Activated CD8-positive, alpha-beta memory T cell treated with anti-CD3 and anti-CD28 coated beads, Interleukin-2, amount 50 U/mL, for 48 hours (primary cell): ENCODE measurements around the gene HHAT.
"Not testable (repeated sequence)": the region's sequence is repeated elsewhere in the genome, so short reads cannot be mapped to it uniquely, and the experiment has no call there.

ENCODE experiments used
- DNase-seq: peaks from one replicate; pipeline ENCODE4 v3.0.0-alpha.2; 2020

The HHAT gene

DNA sequence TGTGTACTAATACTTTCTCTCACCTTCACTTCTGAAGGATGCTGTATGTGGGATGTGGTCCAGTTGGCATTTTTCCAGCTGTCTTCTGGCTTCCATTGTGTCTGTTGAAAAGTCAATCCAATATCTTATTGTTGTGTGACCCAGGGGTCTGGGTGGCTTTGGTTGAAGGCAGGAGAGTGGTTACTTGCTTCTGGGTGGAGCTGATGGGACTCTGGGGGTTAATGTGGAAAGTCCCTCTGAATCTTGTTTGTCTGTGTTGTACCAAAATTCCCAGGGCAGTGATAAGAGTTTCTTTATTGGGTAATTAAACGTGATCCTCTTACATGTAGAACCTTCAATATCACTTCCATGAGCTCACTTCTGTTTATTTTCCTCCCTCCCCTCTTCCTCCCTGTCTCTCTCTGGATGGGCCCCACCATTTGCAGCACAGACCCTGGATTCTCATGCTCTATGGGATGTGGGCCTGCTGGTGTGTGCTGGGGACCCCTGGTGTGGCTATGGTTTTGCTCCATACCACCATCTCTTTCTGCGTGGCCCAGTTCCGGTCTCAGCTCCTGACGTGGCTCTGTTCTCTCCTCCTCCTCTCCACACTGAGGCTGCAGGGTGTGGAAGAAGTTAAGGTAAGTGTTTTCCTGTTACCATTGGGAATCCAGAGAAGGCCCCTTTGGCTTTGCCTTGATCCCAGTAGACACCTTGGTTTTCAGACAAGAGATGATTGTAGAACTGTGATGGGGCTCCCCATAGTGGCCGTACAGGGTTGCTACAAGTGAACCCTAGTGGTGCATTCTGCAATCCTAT, 71.5 kb downstream of the HHAT start:
- peak; percentile 64 for DNase-seq

DNA sequence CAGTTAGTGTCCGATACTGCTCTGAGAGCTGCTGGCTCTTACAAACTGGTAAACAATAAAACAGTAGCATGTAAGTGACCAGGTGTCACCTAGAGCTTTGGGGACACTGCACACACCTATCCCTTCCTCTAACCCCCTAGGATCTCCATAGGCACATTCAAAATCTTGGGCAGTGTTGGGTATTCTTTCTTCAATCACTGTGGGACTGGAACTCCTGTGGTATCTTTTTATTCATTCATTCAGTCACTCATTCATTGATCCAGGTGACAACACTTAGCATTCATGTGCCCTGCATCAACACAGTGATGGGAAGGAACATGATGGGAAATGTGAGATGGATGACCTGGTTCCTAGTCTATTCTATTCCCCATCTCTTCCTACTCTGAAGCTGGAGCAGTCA, 73.9 kb downstream of the HHAT start:
- no peak for DNase-seq

DNA sequence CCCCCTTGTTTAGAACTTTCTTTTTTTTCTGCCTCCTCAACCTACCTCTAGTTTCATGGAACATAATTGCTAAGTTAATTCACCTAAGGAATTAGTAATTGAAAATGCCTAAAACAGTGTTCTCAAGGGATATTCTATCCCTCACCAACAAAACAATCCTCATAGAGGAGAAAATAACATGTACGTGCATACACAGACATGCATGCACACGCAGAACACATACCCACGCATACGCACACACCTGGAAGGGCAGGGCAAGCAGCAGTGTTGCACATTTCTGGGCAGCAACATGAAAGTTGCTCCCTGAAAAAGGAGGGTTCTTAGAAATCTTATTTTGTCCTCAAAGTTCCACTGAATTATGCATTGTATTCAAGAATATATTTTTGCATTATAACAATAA, 76.6 kb downstream of the HHAT start:
- no peak for DNase-seq

DNA sequence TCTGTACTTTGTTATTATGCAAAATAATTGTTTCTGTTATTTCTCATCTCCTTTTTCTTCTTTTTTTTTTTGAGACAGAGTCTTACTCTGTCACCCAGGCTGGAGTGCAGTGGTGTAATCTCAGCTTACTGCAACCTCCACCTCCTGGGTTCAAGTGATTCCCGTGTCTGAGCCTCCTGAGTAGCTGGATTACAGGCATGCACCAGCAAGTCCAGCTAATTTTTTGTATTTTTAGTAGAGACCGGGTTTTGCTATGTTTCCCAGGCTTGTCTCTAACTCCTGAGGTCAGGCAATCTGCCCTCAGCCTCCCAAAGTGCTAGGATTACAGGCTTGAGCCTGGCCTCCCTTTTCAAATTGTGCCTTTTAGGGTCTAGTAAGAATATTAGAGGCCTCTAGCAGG, 77.6 kb downstream of the HHAT start:
- not testable (repeated sequence) for DNase-seq

DNA sequence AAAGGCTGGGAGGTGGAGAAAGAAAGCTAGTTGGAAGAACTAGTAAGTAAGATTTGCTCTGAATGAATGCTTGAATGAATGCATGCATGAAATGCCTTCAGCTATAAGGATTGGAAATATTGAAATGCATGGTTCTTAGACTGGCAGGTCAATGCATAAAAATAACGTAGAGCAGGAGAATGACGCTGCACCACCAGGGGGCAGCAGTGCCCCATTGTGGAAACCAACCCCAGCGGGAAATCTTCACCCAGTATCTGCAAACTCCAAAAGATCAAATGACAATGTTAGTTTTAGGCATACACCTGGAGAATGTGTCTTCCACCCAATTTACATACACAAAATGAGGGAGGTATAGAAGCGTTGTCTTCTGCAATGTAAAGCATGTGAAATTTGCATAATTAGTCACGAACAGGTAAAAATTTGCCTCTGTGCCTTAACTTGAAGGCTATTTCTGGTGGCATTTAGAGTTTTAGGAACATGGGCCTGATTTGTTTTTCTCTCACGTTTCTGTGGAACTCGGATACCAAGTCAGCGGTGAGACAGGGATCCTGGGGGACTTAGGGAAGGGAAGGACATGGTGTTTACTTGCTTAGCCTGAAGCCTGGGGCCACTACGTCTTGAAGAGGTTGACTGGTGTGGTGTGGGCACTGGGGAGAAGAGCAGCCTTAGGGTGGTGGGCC, 78.6 kb downstream of the HHAT start:
- DNase-seq: peak; percentile 95

DNA sequence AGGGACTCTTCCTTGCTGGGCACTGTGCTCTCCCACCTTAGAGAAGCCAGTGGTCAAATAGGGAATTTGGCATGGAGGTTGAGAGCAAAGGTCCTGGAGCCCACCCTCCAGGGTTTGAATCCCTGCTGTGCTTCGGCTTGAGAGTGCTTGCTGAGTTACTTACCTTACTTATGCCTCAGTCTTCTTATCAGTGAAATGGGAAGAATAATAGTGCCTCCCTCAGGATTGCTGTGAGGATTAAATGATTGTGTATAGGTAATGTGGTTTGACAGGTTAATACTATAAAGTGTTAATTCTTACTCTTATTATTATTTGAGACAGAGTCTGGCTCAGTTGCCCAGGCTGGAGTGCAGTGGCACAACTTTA, 79.2 kb downstream of the HHAT start:
- no peak for DNase-seq

DNA sequence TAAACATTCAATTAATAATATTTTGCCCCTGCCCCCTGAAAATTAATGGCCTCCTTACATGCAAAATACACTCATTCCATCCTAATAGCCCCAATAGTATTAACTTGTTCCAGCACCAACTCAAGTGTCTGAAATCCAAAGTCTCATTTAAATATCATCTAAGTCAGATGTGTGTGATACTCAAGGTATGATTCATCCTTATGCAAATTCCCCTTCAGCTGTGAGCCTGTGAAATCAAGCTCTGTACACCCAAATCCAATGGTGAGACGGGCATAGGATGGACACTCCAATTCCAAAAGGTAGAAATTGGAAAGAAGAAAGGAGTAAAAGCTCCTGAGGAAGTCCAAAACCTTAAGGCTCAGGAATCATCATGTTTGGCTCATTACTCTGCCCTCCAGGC, 83.5 kb downstream of the HHAT start:
- DNase-seq: no peak

DNA sequence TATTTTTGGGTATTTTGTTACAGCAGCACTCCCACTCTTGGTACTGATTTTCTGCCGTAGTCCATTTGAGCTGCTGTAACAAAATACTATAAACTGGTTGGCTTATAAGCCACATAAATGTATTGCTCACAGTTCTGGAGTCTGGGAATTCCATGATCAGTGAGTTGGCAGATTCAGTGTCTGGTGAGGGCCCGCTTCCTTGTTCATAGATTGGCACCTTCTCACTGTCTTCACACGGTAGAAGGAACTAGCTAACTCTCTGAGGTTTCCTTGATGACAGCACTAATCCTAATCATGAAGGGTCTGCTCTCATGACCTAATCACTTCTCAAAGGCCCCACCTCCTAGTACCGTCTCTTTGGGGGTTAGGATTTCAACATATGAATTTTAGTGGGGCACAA, 85.2 kb downstream of the HHAT start:
- no peak for DNase-seq

DNA sequence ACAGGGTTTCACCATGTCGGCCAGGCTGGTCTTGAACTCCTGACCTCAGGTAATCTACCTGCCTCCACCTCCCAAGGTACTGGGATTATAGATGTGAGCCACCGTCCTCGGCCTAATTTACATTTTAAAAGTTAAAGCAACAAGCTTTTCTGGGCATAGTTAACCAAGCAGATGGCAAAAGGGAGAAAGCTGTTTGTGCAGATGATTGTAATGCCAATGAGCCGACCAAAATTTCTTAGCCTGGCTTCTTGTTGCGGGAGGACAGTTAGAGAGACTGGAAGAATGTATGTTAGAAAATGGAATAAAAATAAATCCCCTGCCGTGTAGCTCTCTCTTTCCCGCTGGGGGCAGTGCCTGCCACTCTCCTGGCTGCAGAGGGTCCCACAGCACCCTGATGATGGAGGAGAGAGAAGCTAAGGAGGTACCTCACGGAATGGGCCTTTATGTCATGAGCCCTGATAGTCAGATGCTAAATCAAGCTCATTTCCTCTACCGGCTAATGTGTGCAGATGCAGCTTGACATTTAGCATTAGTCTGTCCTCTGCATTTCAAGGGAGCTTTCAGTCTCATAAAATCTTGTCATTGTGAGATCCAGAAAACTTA, 87.2 kb downstream of the HHAT start:
- DNase-seq: no peak

DNA sequence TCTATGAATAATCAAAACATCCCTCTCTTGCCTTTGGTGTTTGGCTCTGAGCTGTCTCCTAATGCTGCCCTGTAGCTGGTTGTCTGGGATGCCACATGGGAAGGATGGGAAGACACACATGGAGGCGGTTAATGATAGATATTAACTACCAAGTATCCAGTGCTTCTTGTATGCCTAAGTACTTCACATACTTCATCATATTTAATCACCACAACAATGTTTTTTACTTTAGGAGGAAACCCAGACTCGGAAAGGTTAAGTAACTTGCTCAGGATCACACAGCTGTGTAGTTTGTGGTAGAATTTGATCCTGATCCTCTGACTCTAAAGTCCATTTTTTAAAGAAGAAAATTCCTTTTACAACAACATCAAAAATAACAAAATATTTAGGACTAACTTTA, 88.0 kb downstream of the HHAT start:
- DNase-seq: no peak

DNA sequence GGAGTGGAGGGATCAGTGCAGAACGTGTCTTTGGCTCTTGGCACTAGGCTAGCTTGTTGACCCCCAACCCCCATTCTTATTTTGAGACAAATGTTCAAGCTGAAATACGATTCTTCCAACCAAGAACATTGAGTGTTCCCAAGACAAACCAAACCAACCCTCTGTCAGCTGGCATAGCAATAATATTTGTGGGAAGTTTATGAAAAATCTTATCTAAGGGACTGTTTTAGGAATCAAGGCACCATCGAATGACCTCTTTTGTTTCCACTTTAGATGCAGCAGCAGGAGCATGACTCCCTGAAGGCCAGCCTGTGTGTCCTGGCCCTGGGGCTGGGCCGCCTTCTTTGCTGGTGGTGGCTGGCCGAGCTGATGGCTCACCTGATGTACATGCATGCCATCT, 89.2 kb downstream of the HHAT start:
- no peak for DNase-seq

DNA sequence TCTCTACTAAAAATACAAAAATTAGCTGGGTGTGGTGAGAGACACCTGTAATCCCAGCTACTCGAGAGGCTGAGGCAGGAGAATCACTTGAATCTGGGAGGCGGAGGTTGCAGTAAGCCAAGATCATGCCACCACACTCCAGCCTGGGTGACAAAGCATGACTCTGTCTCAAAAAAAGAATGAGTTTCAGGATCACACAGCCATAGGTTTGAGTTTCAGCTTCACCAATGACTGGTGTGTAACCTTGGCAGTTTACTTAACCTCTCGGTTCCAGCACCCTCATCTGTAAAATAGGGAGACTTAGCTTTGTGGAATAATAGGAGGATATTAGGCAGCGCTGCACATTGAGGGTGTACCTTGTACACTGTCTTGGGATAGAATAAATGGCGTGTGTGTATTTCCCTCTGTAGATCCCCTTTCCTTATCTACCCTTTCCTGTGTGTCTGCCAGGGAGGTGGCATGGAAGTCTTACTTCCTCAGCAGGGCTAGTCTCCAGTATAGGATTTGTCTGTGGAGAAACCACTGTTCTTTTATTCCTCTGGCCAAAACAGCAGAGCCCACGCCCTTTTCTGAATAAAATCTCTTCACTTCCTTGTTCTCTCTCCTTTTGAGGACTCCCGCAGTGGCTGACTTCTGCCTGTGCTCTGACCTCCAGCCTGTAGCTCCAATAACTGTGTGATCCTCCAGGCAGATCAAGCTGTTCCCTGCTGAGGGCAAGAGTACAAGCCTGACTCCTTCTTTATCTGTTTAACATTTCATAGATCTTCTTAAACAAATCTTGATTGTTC, 90.4 kb downstream of the HHAT start:
- no peak for DNase-seq

DNA sequence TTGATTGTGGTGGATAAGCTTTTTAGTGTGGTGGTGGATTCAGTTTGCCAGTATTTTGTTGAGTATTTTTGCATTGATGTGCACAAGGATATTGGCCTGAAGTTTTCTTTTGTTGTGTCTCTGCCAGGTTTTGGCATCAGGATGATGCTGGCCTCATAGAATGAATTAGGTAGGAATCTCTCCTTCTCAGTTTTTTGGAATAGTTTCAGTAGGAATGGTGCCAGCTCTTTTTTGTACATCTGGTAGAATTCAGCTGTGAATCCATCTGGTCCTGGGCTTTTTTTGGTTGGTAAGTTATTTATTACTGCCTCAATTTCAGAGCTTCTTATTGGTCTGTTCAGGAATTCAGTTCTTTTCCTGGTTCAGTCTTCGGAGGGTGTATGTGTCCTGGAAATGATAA, 98.0 kb downstream of the HHAT start:
- DNase-seq: not testable (repeated sequence)

DNA sequence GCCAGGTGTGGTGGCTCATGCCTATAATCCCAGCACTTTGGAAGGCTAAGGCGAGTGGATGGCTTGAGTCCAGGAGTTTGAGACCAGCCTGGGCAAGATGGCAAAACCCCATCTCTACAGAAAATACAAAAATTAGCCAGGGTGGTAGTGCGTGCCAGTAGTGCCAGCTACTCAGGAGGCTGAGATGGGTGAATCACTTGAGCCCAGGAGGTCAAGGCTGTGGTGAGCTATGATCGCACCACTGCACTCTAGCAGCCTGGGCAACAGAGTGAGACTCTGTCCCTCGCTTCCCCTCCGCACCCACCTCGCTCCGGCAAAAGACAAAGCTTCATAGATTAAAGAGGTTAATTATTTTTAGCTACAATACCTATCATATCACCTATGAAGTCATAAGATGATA, 100.0 kb downstream of the HHAT start:
- DNase-seq: no peak

DNA sequence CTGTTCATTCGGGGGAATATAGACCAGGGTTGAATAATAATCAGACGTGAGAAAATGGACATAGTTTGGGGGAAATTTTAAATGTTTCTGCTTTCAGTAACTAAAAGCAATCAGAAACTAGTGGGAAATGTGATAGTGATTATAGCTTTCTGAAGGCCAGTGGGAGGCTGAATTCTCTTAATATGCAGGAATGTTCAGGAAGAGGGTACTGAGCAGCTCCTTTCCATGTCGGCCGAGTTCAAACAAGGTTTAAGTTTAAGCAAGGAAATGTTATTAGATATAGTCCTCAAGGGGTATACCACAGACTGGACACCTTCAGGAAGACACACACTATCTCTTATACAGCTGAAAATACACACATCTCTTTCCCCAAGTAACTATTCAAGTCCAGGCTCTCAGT, 105.5 kb downstream of the HHAT start:
- DNase-seq: no peak

DNA sequence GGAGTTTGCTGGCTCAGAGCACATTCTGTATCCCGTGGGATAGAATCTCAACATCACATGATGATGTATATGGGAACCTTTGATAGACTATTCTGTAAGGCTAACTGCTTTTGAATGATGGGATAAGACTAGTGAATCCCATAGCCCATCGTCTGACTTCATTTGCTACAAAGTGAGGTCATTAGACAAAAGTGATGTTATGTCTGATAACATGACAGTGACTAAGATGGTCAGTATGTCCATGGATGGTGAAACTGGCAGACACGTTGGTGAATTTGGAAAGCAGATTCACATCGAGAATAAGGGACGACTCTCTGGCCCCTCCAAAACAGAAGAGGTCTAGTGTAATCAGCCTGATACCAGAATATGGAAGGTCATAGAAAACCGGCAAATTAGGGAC, 108.4 kb downstream of the HHAT start:
- DNase-seq: no peak

DNA sequence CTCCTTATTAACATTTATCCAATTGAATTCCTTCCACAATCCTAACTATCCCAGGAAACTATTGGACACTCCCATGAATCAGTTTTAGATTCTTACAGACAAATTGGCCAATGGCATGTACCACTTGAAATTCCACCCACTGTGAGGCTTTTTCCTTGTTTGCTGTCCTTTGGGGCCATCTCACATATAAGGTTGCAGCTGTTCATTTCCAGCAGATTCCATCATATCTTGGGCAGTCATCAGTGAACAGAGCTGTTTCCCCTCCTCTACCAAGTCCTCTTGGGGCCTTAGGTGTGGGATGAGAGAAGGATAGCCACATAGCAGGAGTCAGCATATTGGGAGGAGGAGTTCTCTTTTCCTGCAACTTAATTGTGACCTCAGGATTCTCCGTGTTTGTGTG, 109.1 kb downstream of the HHAT start:
- DNase-seq: no peak

DNA sequence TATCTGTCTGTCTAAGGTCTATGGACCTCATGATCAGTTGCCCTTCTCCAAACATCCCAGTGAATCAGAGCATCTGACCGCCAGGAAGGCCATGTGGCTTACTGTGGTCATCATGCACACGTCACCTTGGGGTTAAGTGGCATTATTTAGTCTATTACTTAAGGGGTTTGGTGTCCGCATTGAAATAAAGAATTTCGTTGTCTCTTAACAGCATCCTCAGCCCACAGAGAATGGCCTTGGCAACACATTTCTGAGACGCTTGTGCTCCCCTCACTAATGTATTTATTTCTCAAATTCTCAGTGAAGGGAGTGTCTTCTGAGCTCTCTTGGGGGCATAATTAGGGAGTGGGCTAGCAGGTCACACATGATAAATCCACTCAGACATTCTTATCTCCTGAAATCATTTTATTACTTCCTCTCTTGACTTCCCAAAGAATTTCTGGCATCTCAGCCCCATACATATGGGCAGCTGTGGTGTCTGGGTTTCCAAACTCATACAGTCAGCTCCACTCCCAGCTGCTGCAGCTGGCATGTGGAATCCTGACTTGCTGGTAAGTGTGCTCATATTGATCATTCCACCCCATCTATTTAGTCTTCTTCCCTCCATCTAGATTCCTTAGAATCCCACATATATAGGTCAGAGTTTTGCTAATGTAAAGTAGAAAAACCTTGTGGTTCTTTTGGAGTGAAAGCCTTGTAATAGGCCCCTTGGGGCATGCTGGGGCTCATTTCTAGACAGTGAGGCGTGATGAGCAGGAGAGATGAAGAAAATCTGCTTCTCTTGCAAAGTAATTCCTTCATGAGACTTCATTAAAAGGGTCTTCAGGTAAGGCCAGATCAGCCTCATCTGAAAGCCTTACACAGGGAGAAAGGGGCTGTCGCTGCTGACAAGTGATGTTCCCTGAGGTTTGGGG, 110.5 kb downstream of the HHAT start:
- no peak for DNase-seq

DNA sequence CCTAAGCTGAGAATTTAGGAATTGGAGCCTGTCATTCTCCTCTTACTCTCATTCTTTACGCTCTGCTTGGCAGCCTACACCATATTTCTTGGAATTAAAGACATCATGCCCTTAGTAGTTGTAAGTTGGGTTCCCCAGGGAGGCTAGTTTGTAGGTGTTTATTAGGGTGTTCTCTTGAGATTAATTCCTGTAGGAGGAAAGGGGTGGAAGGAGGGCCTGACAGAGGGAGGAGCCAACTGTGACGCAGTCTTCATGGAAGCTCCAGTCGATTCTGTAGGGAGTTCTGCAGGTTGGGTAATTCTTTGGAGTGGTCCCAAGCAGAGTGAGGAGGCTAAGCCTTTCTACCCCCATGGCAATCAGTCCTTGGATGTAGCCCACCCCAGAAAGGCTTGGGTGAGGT, 111.4 kb downstream of the HHAT start:
- no peak for DNase-seq

DNA sequence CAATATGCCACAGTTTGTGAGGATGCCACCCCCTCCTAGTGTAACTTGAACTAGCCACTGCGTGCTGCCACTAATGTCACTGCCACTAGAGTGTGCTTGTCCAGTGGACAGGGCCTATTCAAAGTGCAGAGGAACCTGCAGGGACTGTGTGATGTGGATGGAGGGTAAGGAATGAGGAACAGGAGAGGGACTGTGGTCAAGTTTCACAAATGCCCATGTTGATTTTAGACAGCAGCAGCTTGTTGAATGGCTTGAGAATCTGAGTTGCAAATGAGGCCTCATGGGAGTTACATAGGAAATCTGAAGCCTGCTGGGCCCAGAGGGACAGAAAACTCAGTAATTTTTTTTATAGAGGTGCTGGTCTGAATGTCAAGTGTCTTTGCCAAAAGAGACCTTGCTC, 112.3 kb downstream of the HHAT start:
- DNase-seq: no peak

DNA sequence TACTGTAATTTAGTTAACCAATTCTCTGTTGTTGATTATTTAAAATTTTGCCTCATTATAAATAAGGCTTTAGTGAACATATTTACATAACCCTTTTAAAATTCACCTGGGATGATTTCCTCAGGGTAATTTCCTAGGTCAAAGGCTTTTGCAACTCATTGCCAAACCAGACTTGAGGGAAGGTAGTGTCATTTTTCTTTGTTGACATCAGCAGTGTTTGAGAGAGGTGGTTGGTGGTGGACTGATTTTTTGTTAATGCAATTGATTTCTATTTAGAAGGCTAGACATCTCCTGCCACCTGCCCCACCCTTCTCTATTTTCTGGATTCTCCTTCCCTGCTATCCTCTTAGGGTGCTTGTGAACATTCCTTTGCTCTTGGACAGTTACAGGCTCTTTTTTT, 116.8 kb downstream of the HHAT start:
- DNase-seq: no peak

DNA sequence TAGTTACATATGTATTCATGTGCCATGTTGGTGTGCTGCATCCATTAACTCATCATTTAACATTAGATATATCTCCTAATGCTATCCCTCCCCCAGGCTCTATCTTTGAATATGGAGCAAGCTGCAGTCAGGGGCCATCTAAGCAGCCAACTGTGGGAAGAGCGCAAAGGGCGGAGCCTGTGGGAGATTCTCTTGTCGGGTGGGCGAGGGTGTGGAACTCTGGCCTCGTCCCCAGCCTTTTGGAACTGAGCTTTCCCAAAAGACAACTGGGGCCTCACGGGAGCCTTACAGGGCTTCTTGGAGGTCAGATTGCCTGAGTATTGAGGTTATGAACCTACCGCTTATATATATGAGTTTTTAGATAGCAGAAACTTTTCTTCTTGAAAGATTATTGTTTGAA, 117.2 kb downstream of the HHAT start:
- DNase-seq: no peak

DNA sequence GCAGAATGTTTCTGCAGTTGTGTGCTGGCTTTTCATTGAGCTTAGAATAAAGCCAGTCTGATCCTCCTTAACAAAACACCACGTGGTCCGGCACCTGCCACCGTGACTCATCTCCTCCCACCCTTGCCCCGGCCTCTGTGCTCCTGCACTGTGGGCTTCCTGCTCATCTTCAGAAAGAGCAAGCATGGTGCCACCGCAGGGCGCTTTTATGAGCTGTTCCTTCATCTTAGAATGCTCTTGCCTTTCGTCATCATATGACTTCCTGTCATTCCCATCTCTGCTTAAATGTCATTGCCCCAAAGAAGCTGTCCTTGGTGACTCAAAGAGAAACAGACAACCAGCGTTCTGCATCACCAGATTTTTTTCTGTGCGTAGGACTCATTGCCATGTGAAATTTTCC, 117.8 kb downstream of the HHAT start:
- peak; percentile 85 for DNase-seq
